Gastrocnemius medialis (tissue), 4 donors: ENCODE data around the gene ESYT2.

Experiments
- CTCF ChIP-seq, 5 experiments: fragments of 450-650 bp in 3 of 5; fragments of 200-600 bp in 2 of 5; sonication (generic) in 2 of 5; IDR thresholded peaks in 4 of 5; conservative IDR thresholded peaks in 1 of 5; 1 replicate in 4 of 5; 2 replicates in 1 of 5; pipeline ENCODE4 v1.5.1; 2016 to 2019; ENCODE audit warnings: antibody characterized with exemption in 5 of 5, mild to moderate bottlenecking in 3 of 5, moderate library complexity in 3 of 5
- POLR2A ChIP-seq, 2 donors: fragments of 450-650 bp; IDR thresholded peaks; one replicate each; pipeline ENCODE4 v1.6.1; 2017; ENCODE audit warnings: antibody characterized with exemption in 2 of 2, mild to moderate bottlenecking in 2 of 2, moderate library complexity in 2 of 2

- no peak for TF ChIP-seq CTCF (IDR thresholded peaks at IDR 0.05 in 4 of 5, conservative IDR thresholded peaks at IDR 0.05 in 1 of 5)
- no peak for TF ChIP-seq POLR2A (IDR thresholded peaks at IDR 0.05)
Observed at GRCh38 chr7:158805414-158805813, 23.9 kb downstream of the ESYT2 start.
